Colonic mucosa (tissue), 4 donors: ENCODE results near the gene SHANK2. TPM values are rescaled to one million over a fixed set of nuclear protein-coding genes. Genes with fewer than 3 reads are reported as not detected.

Experiments used
- DNase-seq: peaks from one replicate; pipeline ENCODE4 v3.0.0-alpha.2; 2020
- H3K27ac ChIP-seq: fragments of 200-600 bp; one replicate; pipeline ENCODE4 v1.8.0; 2021
- H3K27me3 ChIP-seq: fragments of 200-600 bp; one replicate; pipeline ENCODE4 v1.8.0; 2021
- H3K36me3 ChIP-seq: fragments of 200-600 bp; one replicate; pipeline ENCODE4 v1.8.0; 2021
- H3K4me1 ChIP-seq: fragments of 200-600 bp; one replicate; pipeline ENCODE4 v1.8.0; 2021; ENCODE audit warnings: mild to moderate bottlenecking
- H3K4me3 ChIP-seq: fragments of 200-600 bp; one replicate; pipeline ENCODE4 v1.8.0; 2021
- H3K9ac ChIP-seq, 2 donors: one replicate each; pipeline ENCODE4 v1.7.0; 2013; ENCODE audit warnings: control low read depth in 2 of 2, low read depth in 2 of 2, low read length in 2 of 2
- H3K9me3 ChIP-seq: fragments of 200-600 bp; one replicate; pipeline ENCODE4 v1.8.0; 2021
- CTCF ChIP-seq: fragments of 200-600 bp; IDR thresholded peaks from one replicate; pipeline ENCODE4 v1.8.0; 2022; ENCODE audit warnings: antibody characterized with exemption, mild to moderate bottlenecking
- intact Hi-C: fragments of 100-400 bp; cut with DNase I; formaldehyde crosslinking; loops from one replicate; pipeline ENCODE4 v1.14.1; 2022
- total RNA-seq, 2 donors: library from RNA; stranded (reverse); fragmentation: NEBNext Ultra II Directional in 1 of 2; extraction: Animal tissue kit (Norgen Biotek cat#: 25700) in 1 of 2; gene quantifications; one replicate each; pipeline ENCODE4 v1.2.1, GENCODE V29; 2021
- donor health status: healthy.
- donor health status: DM: no; HTN: no; CAD: no.
- donor health status: DM: no; HTN: no; CAD: no.

SHANK2 gene
- total RNA-seq, 2 donors from 2014 or later = 26.0 to 38.1 TPM

- H3K27me3 ChIP-seq = no peaks in the 10 kb centered on the region
- no peak overlapping the region for H3K27ac ChIP-seq
- no peak for TF ChIP-seq CTCF
- H3K4me3 ChIP-seq = no peak overlapping the region
- no peaks in the 10 kb centered on the region for H3K36me3 ChIP-seq
- DNase-seq = no peak
- intact Hi-C loops = no loop called here
- no peaks in the 10 kb centered on the region for H3K9me3 ChIP-seq
- no peak overlapping the region for H3K9ac ChIP-seq
- H3K4me1 ChIP-seq = no peaks in the 10 kb centered on the region
Measured at GRCh38 chr11:71203681-71204080, 48.7 kb downstream of the SHANK2 start.

DNA sequence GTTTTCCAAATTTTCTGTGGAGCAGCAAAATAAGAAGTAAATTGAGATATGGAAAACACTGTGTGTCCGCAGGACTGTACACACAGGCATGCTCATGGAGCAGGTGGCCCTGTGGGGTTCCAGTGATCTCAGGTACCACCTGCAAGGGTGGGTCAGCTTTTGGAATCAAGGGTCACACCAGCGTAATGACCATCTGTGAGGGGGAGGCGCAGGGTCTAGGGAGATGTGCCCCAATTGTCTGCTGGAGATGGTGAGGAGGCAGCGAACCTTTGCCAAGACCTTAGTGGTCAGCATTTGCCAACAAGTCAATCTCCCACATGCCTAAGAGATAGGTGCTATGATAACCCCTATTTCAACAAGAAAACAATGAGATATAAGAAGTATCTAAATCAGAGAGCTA is 49.4 kb downstream of the SHANK2 start:
- no peak overlapping the region for H3K4me3 ChIP-seq
- H3K27me3 ChIP-seq = no peaks in the 10 kb centered on the region
- no peak for DNase-seq
- no peak overlapping the region for H3K27ac ChIP-seq
- H3K36me3 ChIP-seq = no peaks in the 10 kb centered on the region
- intact Hi-C loops = no loop called here
- H3K9ac ChIP-seq = no peak overlapping the region
- no peaks in the 10 kb centered on the region for H3K9me3 ChIP-seq
- H3K4me1 ChIP-seq = no peaks in the 10 kb centered on the region
- TF ChIP-seq CTCF = no peak

GRCh38 chr11:71202598-71202944 is 49.8 kb downstream of the SHANK2 start:
- H3K4me3 ChIP-seq = no peak overlapping the region
- H3K36me3 ChIP-seq = no peaks in the 10 kb centered on the region
- no peaks in the 10 kb centered on the region for H3K4me1 ChIP-seq
- H3K27me3 ChIP-seq = no peaks in the 10 kb centered on the region
- H3K27ac ChIP-seq = no peak overlapping the region
- H3K9me3 ChIP-seq = no peaks in the 10 kb centered on the region
- no peak for DNase-seq
- TF ChIP-seq CTCF = no peak
- no peak overlapping the region for H3K9ac ChIP-seq
- intact Hi-C loops = no loop called here

Other genes with a start within 250 kb of the SHANK2 start
- 100 to 1,000 TPM in 1 of 2 donors, 10 to 100 TPM in 1; 75.3 to 163 TPM for gene DHCR7, start 195.8 kb upstream of the SHANK2 start, total RNA-seq
- 100 to 1,000 TPM; 133 to 178 TPM for gene NADSYN1, start 200.6 kb upstream of the SHANK2 start, total RNA-seq